ENCODE results near the gene LPCAT3.

GRCh38 chr12:6957741-6958608 lies 60.3 kb downstream of the LPCAT3 start:
- TF ChIP-seq EZH2 (IDR thresholded peaks at IDR 0.05; ENCODE audit: low read depth) = no peak
- TF ChIP-seq, protein P1, sequence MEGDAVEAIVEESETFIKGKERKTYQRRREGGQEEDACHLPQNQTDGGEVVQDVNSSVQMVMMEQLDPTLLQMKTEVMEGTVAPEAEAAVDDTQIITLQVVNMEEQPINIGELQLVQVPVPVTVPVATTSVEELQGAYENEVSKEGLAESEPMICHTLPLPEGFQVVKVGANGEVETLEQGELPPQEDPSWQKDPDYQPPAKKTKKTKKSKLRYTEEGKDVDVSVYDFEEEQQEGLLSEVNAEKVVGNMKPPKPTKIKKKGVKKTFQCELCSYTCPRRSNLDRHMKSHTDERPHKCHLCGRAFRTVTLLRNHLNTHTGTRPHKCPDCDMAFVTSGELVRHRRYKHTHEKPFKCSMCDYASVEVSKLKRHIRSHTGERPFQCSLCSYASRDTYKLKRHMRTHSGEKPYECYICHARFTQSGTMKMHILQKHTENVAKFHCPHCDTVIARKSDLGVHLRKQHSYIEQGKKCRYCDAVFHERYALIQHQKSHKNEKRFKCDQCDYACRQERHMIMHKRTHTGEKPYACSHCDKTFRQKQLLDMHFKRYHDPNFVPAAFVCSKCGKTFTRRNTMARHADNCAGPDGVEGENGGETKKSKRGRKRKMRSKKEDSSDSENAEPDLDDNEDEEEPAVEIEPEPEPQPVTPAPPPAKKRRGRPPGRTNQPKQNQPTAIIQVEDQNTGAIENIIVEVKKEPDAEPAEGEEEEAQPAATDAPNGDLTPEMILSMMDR (conservative IDR thresholded peaks at IDR 0.05) = no peak
